K562 (cell line): ENCODE measurements around the gene DYNLT2B. TPM values are rescaled to one million over a fixed set of nuclear protein-coding genes. Genes with fewer than 3 reads are reported as not detected.

Experiments used
- ATAC-seq: fragments of 200-7000 bp; cut with Tn5 transposase; 3 replicates; pipeline ENCODE4 v1.9.1; 2020; ENCODE audit warnings: moderate library complexity
- BruUV-seq: library from RNA; stranded (reverse); fragments of 400-500 nt; replicated peaks from 2 replicates; lab custom pipeline; 2021; lab: Mats Ljungman, UMichigan
- CTCF ChIA-PET: fragments of 300-600 bp; formaldehyde crosslinking; extraction: SDS; loops from one replicate; lab custom pipeline; 2021; ENCODE audit warnings: low intra/inter-chr PET ratio; lab: Yijun Ruan, JAX
- POLR2A ChIA-PET: fragments of 300-600, 350-650 bp; sonication (Branson Sonifier 250); formaldehyde crosslinking; extraction: SDS; loops from one replicate; lab custom pipeline; 2021; ENCODE audit warnings: antibody characterized with exemption, inconsistent platforms; lab: Yijun Ruan, JAX
- DNase-seq, 4 experiments: peaks; one replicate each; pipeline versions ENCODE4 v3.0.0 to v3.0.0-alpha.2; 2011 to 2018; ENCODE audit warnings: low spot score in 3 of 4, mixed read lengths in 3 of 4; ENCODE audit errors: extremely low read depth in 1 of 4
- FAIRE-seq: peaks from 2 replicates; lab custom pipeline; 2011; peaks lifted over from hg19 to GRCh38; lab: Jason Lieb, UNC
- H2AFZ ChIP-seq: 2 replicates; pipeline ENCODE4 v1.6.0; 2011; ENCODE audit warnings: low read depth, low read length, control low read depth, inconsistent platforms
- H3K27ac ChIP-seq: fragments of 200-600 bp; 3 replicates; pipeline ENCODE4 v1.8.0; 2011; ENCODE audit warnings: low read depth, mild to moderate bottlenecking, control low read depth, inconsistent platforms, low read length, moderate library complexity, mixed read lengths; ENCODE audit errors: extremely low read depth
- H3K27me3 ChIP-seq, 2 experiments: fragments of 300-600 bp in 1 of 2; 2 replicates in 1 of 2; 3 replicates in 1 of 2; pipeline versions ENCODE4 v1.6.0 to v1.8.0; 2011; ENCODE audit warnings: inconsistent platforms in 2 of 2, low read length in 2 of 2, mild to moderate bottlenecking in 1 of 2, mixed read lengths in 1 of 2, moderate library complexity in 1 of 2; ENCODE audit not compliant: control insufficient read depth in 2 of 2, insufficient read depth in 2 of 2
- H3K36me3 ChIP-seq: fragments of 300-600 bp; 3 replicates; pipeline ENCODE4 v1.8.0; 2011; ENCODE audit warnings: mild to moderate bottlenecking, low read length, inconsistent platforms; ENCODE audit not compliant: control insufficient read depth, insufficient read depth
- H3K4me1 ChIP-seq, 2 experiments: fragments of 200-600 bp in 1 of 2; replicated peaks in 1 of 2; 2 replicates in 1 of 2; 3 replicates in 1 of 2; pipeline versions ENCODE4 v1.5.1 to v1.8.0; 2011; ENCODE audit warnings: inconsistent platforms in 2 of 2, low read length in 2 of 2, mild to moderate bottlenecking in 1 of 2, mixed read lengths in 1 of 2, moderate library complexity in 1 of 2; ENCODE audit not compliant: control insufficient read depth in 2 of 2, insufficient read depth in 2 of 2
- H3K4me2 ChIP-seq: 2 replicates; pipeline ENCODE4 v1.6.1; 2011; ENCODE audit warnings: low read length, control low read depth, inconsistent platforms, mixed read lengths; ENCODE audit not compliant: insufficient read depth
- H3K4me3 ChIP-seq: fragments of 200-600 bp; sonication (generic), shearing (Covaris generic); 2 replicates; pipeline ENCODE4 v1.5.1; 2016; ENCODE audit warnings: control low read depth, inconsistent platforms
- H3K79me2 ChIP-seq: fragments of 200-600 bp; 3 replicates; pipeline ENCODE4 v1.8.0; 2011; ENCODE audit warnings: low read length, inconsistent platforms; ENCODE audit not compliant: control insufficient read depth, insufficient read depth
- H3K9ac ChIP-seq, 2 experiments: 2 replicates each; pipeline versions ENCODE4 v1.6.0 to v1.6.1; 2011; ENCODE audit warnings: low read depth in 2 of 2, low read length in 2 of 2, control low read depth in 1 of 2, inconsistent platforms in 1 of 2, mild to moderate bottlenecking in 1 of 2, mixed read lengths in 1 of 2; ENCODE audit not compliant: insufficient read depth in 1 of 2
- H3K9me1 ChIP-seq: one replicate; pipeline ENCODE4 v1.6.0; 2011; ENCODE audit warnings: inconsistent platforms, mild to moderate bottlenecking, low read length, moderate library complexity; ENCODE audit not compliant: control insufficient read depth, insufficient read depth
- H3K9me3 ChIP-seq: replicated peaks from 2 replicates; pipeline ENCODE4 v1.5.1; 2011; ENCODE audit warnings: low read depth, low read length, inconsistent platforms; ENCODE audit not compliant: control insufficient read depth, insufficient read depth
- H4K20me1 ChIP-seq: replicated peaks from 2 replicates; pipeline ENCODE4 v1.6.1; 2011; ENCODE audit warnings: low read length, inconsistent platforms, mixed read lengths; ENCODE audit not compliant: control insufficient read depth, insufficient read depth
- BRCA1 ChIP-seq, 2 experiments: fragments of 450-650 bp in 1 of 2; sonication (generic) in 1 of 2; formaldehyde crosslinking in 1 of 2; IDR thresholded peaks; 2 replicates each; pipeline versions ENCODE4 v1.5.0 to v1.6.1; 2017 to 2020; ENCODE audit warnings: mild to moderate bottlenecking in 1 of 2, missing genetic modification reagents in 1 of 2
- ETV1 ChIP-seq: fragments of 450-650 bp; conservative IDR thresholded peaks from 2 replicates; pipeline ENCODE4 v1.6.1; 2016; ENCODE audit warnings: missing genetic modification characterization, control low read depth, low read depth, missing compliant biosample characterization
- HDAC6 ChIP-seq: IDR thresholded peaks from 2 replicates; pipeline ENCODE4 v1.6.1; 2012; ENCODE audit warnings: low read depth, mild to moderate bottlenecking, control low read depth, inconsistent platforms, low read length, moderate library complexity
- MEIS2 ChIP-seq: fragments of 450-650 bp; IDR thresholded peaks from 2 replicates; pipeline ENCODE4 v1.6.1; 2014; ENCODE audit warnings: mild to moderate bottlenecking; ENCODE audit not compliant: partially characterized antibody
- NCOA1 ChIP-seq: fragments of 450-650 bp; IDR thresholded peaks from 2 replicates; pipeline ENCODE4 v1.6.1; 2016; ENCODE audit warnings: low read depth
- NCOA6 ChIP-seq: fragments of 450-650 bp; IDR thresholded peaks from 2 replicates; pipeline ENCODE4 v1.6.1; 2017; ENCODE audit warnings: mild to moderate bottlenecking
- PRPF4 ChIP-seq: fragments of 200-400 bp; formaldehyde crosslinking; IDR thresholded peaks from one replicate; pipeline ENCODE4 v1.6.1; 2017; ENCODE audit warnings: low read length, low read depth, mild to moderate bottlenecking; ENCODE audit not compliant: insufficient read depth, poor library complexity, severe bottlenecking
- ZNF239 ChIP-seq: fragments of 250-450 bp; sonication (Bioruptor Pico); IDR thresholded peaks from 2 replicates; pipeline ENCODE4 v1.4.0; 2020; ENCODE audit warnings: mild to moderate bottlenecking
- WGBS: fragments of 100-300 bp; shearing (Covaris generic); methylation state at CpG from one replicate; pipeline ENCODE4 v1.1.6; 2016; ENCODE audit warnings: low coverage, mixed read lengths; ENCODE audit not compliant: insufficient coverage; ENCODE audit errors: missing lambda C conversion rate; 5-methylcytosine and 5-hydroxymethylcytosine counted together
- in situ Hi-C: fragments of 300-500 bp; cut with MboI; formaldehyde crosslinking; loops from 4 replicates; pipeline ENCODE4 v1.15.0; 2018; ENCODE audit warnings: inconsistent platforms, mixed read lengths
- intact Hi-C: fragments of 100-400 bp; cut with micrococcal nuclease; formaldehyde crosslinking; loops from 2 replicates; pipeline ENCODE4 v1.14.2; 2022
- polyA plus RNA-seq, 8 experiments: library from polyadenylated mRNA; depleted of rRNA in 4 of 8; stranded (reverse) in 5 of 8; unstranded in 3 of 8; fragments of >200 nt; fragmentation: Nextera tagmentation in 2 of 8; fragmentation: Illumina TruSeq in 1 of 8; extraction: Ambion mirVana in 2 of 8; extraction: Trizol in 1 of 8; gene quantifications; 2 replicates each; pipeline versions ENCODE4 v1.2.1 to v1.2.3, GENCODE V29; 2011 to 2014; ENCODE audit warnings: inconsistent platforms in 1 of 8, missing spikeins in 1 of 8
- total RNA-seq, 7 experiments: library from RNA; depleted of rRNA in 6 of 7; stranded (reverse); fragments of >200 nt in 6 of 7; fragmentation: Illumina TruSeq in 2 of 7; extraction: Trizol in 2 of 7; gene quantifications; 2 replicates each; pipeline versions ENCODE4 v1.2.1 to v1.2.3, GENCODE V29; 2011 to 2021; ENCODE audit warnings: low replicate concordance in 1 of 7
- TF ChIP-seq, protein P1 (sequence below): fragments of 250-450 bp; sonication (Bioruptor Pico); IDR thresholded peaks from 2 replicates; pipeline ENCODE4 v1.4.0; 2020

DYNLT2B gene
- total and polyA plus RNA-seq, 9 of the 15 experiments (the other 6 are each of a cell fraction or from before 2014, with no cell fraction given), result 6.5 to 19.9 (median 8.7) TPM

DNA sequence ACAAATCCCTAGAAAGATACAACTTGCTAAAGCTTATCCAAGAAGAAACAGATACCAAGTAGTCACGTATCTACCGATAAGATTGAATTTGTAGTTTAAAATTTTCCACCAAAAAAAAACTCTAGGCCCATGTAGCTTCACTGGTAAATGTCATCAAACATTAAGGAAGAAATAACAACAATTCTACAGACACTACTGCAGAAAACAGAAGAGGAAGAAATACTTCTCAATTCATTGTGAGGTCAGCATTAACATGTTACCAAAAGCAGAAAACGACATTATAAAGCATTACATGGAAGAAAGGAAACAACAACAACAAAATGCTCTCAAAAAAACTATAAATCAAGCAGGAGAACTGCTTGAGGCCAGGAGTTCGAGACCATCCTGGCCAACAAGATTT lies 47.7 kb upstream of the DYNLT2B start (continued):
- TF ChIP-seq, protein P1, sequence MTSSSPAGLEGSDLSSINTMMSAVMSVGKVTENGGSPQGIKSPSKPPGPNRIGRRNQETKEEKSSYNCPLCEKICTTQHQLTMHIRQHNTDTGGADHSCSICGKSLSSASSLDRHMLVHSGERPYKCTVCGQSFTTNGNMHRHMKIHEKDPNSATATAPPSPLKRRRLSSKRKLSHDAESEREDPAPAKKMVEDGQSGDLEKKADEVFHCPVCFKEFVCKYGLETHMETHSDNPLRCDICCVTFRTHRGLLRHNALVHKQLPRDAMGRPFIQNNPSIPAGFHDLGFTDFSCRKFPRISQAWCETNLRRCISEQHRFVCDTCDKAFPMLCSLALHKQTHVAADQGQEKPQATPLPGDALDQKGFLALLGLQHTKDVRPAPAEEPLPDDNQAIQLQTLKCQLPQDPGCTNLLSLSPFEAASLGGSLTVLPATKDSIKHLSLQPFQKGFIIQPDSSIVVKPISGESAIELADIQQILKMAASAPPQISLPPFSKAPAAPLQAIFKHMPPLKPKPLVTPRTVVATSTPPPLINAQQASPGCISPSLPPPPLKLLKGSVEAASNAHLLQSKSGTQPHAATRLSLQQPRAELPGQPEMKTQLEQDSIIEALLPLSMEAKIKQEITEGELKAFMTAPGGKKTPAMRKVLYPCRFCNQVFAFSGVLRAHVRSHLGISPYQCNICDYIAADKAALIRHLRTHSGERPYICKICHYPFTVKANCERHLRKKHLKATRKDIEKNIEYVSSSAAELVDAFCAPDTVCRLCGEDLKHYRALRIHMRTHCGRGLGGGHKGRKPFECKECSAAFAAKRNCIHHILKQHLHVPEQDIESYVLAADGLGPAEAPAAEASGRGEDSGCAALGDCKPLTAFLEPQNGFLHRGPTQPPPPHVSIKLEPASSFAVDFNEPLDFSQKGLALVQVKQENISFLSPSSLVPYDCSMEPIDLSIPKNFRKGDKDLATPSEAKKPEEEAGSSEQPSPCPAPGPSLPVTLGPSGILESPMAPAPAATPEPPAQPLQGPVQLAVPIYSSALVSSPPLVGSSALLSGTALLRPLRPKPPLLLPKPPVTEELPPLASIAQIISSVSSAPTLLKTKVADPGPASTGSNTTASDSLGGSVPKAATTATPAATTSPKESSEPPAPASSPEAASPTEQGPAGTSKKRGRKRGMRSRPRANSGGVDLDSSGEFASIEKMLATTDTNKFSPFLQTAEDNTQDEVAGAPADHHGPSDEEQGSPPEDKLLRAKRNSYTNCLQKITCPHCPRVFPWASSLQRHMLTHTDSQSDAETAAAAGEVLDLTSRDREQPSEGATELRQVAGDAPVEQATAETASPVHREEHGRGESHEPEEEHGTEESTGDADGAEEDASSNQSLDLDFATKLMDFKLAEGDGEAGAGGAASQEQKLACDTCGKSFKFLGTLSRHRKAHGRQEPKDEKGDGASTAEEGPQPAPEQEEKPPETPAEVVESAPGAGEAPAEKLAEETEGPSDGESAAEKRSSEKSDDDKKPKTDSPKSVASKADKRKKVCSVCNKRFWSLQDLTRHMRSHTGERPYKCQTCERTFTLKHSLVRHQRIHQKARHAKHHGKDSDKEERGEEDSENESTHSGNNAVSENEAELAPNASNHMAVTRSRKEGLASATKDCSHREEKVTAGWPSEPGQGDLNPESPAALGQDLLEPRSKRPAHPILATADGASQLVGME (CRISPR knock-in tag), result no peak
- TF ChIP-seq MEIS2, result no peak

DNA sequence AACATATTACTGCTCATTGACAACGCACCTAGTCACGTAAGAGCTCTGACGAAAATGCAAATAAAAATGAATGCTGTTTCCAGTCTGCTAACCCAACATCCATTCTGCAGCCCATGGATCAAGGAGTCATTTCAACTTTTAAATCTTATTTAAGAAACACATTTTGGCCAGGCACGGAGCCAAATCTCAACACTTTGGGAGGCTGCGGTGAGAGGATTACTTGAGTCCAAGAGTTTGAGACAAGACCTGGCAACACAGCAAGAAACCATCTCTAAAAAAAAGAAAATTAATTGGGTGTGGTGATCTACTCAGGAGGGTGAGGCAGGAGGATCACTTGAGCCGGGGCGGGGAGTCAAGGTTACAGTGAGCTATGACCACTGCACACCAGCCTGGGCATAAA lies 42.5 kb upstream of the DYNLT2B start:
- Histone ChIP-seq H3K9me1 (no peaks in the 10 kb centered on the region), H3K9me3 (no peaks in the 10 kb centered on the region), H3K9ac (no peak overlapping the region), H3K79me2 (no peaks in the 10 kb centered on the region), H2AFZ (no peak overlapping the region), H3K36me3 (peaks cover 58% of the 10 kb centered on the region), H3K4me2 (no peak overlapping the region), H3K27ac (no peak overlapping the region), H4K20me1 (no peaks in the 10 kb centered on the region; the same call in 1 of the 2 replicates), H3K4me1 (no peaks in the 10 kb centered on the region), H3K4me3 (no peak overlapping the region), H3K27me3 (no peaks in the 10 kb centered on the region)
- BruUV-seq, result no TSS peak
- DNase-seq (no peak), ATAC-seq (no peak), FAIRE-seq (no peak)
- intact Hi-C loops (no loop called here), in situ Hi-C loops (no loop called here)
- 90% methylated on average over 7 of the region's 7 CpGs for WGBS
- ChIA-PET CTCF (no interaction called here), POLR2A (no interaction called here)
- TF ChIP-seq NCOA1 (no peak), ZNF239 (CRISPR knock-in tag) (no peak), BRCA1 (IDR thresholded peaks at IDR 0.05) (no peak), BRCA1 (CRISPR knock-in tag; IDR thresholded peaks at IDR 0.05) (no peak), NCOA6 (no peak), HDAC6 (no peak), PRPF4 (no peak), ETV1 (tag) (no peak)
